Lung (tissue), 12 donors: ENCODE measurements around the gene CHD6. TPM values are rescaled to one million over a fixed set of nuclear protein-coding genes. Genes with fewer than 3 reads are reported as not detected.

ENCODE experiments used
- ATAC-seq: fragments of 200-7000 bp; cut with Tn5 transposase; one replicate; pipeline ENCODE4 v1.9.1; 2020; ENCODE audit warnings: moderate number of reproducible peaks; ENCODE audit not compliant: insufficient read depth, low FRiP score
- DNase-seq, 3 donors: peaks; one replicate each; pipeline ENCODE4 v3.0.0-alpha.2; 2013 to 2017
- H3K27ac ChIP-seq, 2 donors: one replicate each; pipeline ENCODE4 v1.5.1; 2013; ENCODE audit warnings: mild to moderate bottlenecking in 2 of 2, moderate library complexity in 2 of 2, control low read depth in 1 of 2, inconsistent platforms in 1 of 2, low read depth in 1 of 2, low read length in 1 of 2
- H3K27me3 ChIP-seq, 3 donors: one replicate each; pipeline ENCODE4 v1.5.1; 2013; ENCODE audit warnings: low read length in 2 of 3; ENCODE audit not compliant: control insufficient read depth in 3 of 3, insufficient read depth in 3 of 3
- H3K36me3 ChIP-seq, 4 donors: one replicate each; pipeline ENCODE4 v1.5.1; 2013; ENCODE audit warnings: low read length in 4 of 4, mild to moderate bottlenecking in 1 of 4, moderate library complexity in 1 of 4; ENCODE audit not compliant: control insufficient read depth in 4 of 4, insufficient read depth in 4 of 4
- H3K4me1 ChIP-seq, 5 donors: one replicate each; pipeline ENCODE4 v1.5.1; 2013; ENCODE audit warnings: low read length in 5 of 5, mild to moderate bottlenecking in 2 of 5, moderate library complexity in 1 of 5; ENCODE audit not compliant: control insufficient read depth in 5 of 5, insufficient read depth in 5 of 5
- H3K4me3 ChIP-seq: one replicate; pipeline ENCODE4 v1.5.1; 2013; ENCODE audit warnings: mild to moderate bottlenecking, control low read depth, moderate library complexity
- H3K9ac ChIP-seq, 2 donors: one replicate each; pipeline ENCODE4 v1.5.1; 2013; ENCODE audit warnings: low read length in 2 of 2, control low read depth in 1 of 2; ENCODE audit not compliant: insufficient read depth in 1 of 2
- H3K9me3 ChIP-seq, 4 donors: one replicate each; pipeline ENCODE4 v1.5.1; 2013; ENCODE audit warnings: low read length in 3 of 4, mild to moderate bottlenecking in 1 of 4, moderate library complexity in 1 of 4; ENCODE audit not compliant: control insufficient read depth in 4 of 4, insufficient read depth in 3 of 4
- CTCF ChIP-seq: IDR thresholded peaks from 2 replicates; pipeline ENCODE4 v1.5.1; 2012; ENCODE audit warnings: mild to moderate bottlenecking; ENCODE audit errors: control extremely low read depth, extremely low read depth
- WGBS, 2 donors: extraction: QIAGEN DNeasy Blood & Tissue Kit; methylation state at CpG; one replicate each; pipeline ENCODE4 v1.1.7; 2013; 5-methylcytosine and 5-hydroxymethylcytosine counted together
- polyA plus RNA-seq, 2 donors: library from polyadenylated mRNA; stranded (reverse); fragments of 200-250 nt; gene quantifications; one replicate each; pipeline ENCODE4 v1.2.1, GENCODE V29; 2013
- total RNA-seq, 2 donors: library from RNA; depleted of rRNA in 1 of 2; stranded (reverse); fragments of >200 nt in 1 of 2; gene quantifications; one replicate each; pipeline ENCODE4 v1.2.1, GENCODE V29; 2014 to 2021
- donor health status: control.
- donor health status: control.
- donor health status: Bipolar disorder and iron deficiency.
- donor health status: healthy.
- donor health status: DM: yes; HTN: yes; CAD: no.

The CHD6 gene
- total and polyA plus RNA-seq, 4 donors: 5.0 to 95.3 (median 21.0) TPM

GRCh38 chr20:41462372-41463161, 155.6 kb downstream of the CHD6 start:
- peaks cover 3 to 36% (median 20%) of the 10 kb centered on the region in 4 donors for H3K36me3 ChIP-seq
- 92 to 98% methylated on average over 6 of the region's 6 CpGs for WGBS, 2 donors
- H3K4me1 ChIP-seq: no peaks in the 10 kb centered on the region
- H3K9me3 ChIP-seq: peaks cover 0 to 3% (median 0%) of the 10 kb centered on the region in 4 donors
- TF ChIP-seq CTCF: no peak
- H3K27ac ChIP-seq: no peak overlapping the region
- ATAC-seq (no peak), DNase-seq (no peak)
- no peak overlapping the region for H3K4me3 ChIP-seq
- no peaks in the 10 kb centered on the region for H3K27me3 ChIP-seq
- H3K9ac ChIP-seq: no peak overlapping the region

GRCh38 chr20:41458761-41459160, 159.4 kb downstream of the CHD6 start:
- Histone ChIP-seq H3K27ac (no peak overlapping the region), H3K27me3 (no peaks in the 10 kb centered on the region), H3K9ac (no peak overlapping the region), H3K36me3 (peaks cover 12 to 36% (median 21%) of the 10 kb centered on the region in 4 donors), H3K4me1 (peaks cover 0 to 6% (median 0%) of the 10 kb centered on the region in 5 donors), H3K9me3 (no peaks in the 10 kb centered on the region), H3K4me3 (no peak overlapping the region)
- DNase-seq (no peak), ATAC-seq (no peak)
- no peak for TF ChIP-seq CTCF
- WGBS, 2 donors: 95 to 96% methylated on average over 2 of the region's 2 CpGs

GRCh38 chr20:41457173-41457857, 160.9 kb downstream of the CHD6 start:
- Histone ChIP-seq H3K4me3 (no peak overlapping the region), H3K9ac (no peak overlapping the region), H3K4me1 (peaks cover 0 to 6% (median 0%) of the 10 kb centered on the region in 5 donors), H3K27me3 (no peaks in the 10 kb centered on the region), H3K27ac (no peak overlapping the region), H3K36me3 (peaks cover 20 to 48% (median 34%) of the 10 kb centered on the region in 4 donors), H3K9me3 (no peaks in the 10 kb centered on the region)
- ATAC-seq: no peak
- TF ChIP-seq CTCF: no peak
- no peak for DNase-seq
- WGBS, 2 donors: 97 to 98% methylated on average over 17 of the region's 17 CpGs
